ENCODE measurements around the gene GMEB1. TPM values are rescaled to one million over a fixed set of nuclear protein-coding genes. Genes with fewer than 3 reads are reported as not detected.
"Not testable (repeated sequence)": the region's sequence is repeated elsewhere in the genome, so short reads cannot be mapped to it uniquely, and the experiment has no call there.

Gene GMEB1
- polyA plus RNA-seq, 2 of the 4 experiments (the other 2 are of a cell fraction) = 5.2 to 7.1 TPM

DNA sequence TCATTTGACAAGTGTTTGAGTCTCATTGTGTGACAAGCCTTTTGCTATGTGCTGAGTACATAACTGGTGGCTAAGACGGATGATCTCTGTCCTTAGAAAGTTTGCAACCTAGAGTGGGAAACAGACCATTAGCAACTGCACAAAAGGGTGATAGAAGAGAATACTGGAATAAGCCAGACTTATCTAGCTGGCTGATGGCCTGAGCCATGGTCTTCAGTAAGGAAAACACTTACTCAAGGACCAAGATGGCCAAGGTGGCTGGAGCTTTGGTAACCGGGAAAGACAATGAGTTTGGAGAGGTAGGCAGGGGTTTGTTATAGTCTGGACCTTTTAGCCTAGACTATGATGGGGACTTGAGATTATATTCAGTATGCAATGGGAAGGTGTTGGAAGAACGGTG is 24.1 kb upstream of the GMEB1 start:
- no peaks in the 10 kb centered on the region for H3K9me3 ChIP-seq
- CTCF ChIA-PET = interaction anchor here (0.6 to 0.9 kb wide), 2 partner anchors 152 to 233 kb away, joined by 3 to 6 read pairs; no protein-coding TSS in a partner anchor
- POLR2A ChIA-PET = interaction anchor here (0.7 to 1.9 kb wide), 5 partner anchors 24 to 331 kb away, joined by 3 to 14 read pairs (median 3); partner anchors contain the start of genes GMEB1 and YTHDF2
- ATAC-seq = no peak
- H3K27ac ChIP-seq = peak overlapping the region; percentile 95 to 97; a peak in 3 of 6 replicates
- DNase-seq (ENCODE audit: low read depth in 1 of 2, low spot score in 1 of 2) = no peak
- H3K4me3 ChIP-seq = peak overlapping the region; percentile 67; the same call in 1 of the 3 replicates
- peaks cover 24% of the 10 kb centered on the region; the same call in 2 of the 3 replicates for H3K4me1 ChIP-seq
- FAIRE-seq = no peak
- WGBS (ENCODE audit: missing lambda C conversion rate) = 91% methylated on average over 3 of the region's 3 CpGs
- H3K4me2 ChIP-seq = peak overlapping the region; percentile 91
- TF ChIP-seq RFX5 (IDR thresholded peaks at IDR 0.05) (no peak), POLR2A (IDR thresholded peaks at IDR 0.05; ENCODE audit: low read length) (no peak), FOSL2 (IDR thresholded peaks at IDR 0.05) (no peak), FOSL2 (CRISPR knock-in tag; IDR thresholded peaks at IDR 0.05) (no peak), ZFP36 (IDR thresholded peaks at IDR 0.05; ENCODE audit: borderline replicate concordance, partially characterized antibody) (no peak), JUNB (IDR thresholded peaks at IDR 0.05) (no peak), MYC (IDR thresholded peaks at IDR 0.05; ENCODE audit: borderline replicate concordance, low read length) (no peak), EHF (CRISPR knock-in tag; IDR thresholded peaks at IDR 0.05) (no peak), ZSCAN20 (CRISPR knock-in tag; IDR thresholded peaks at IDR 0.05) (no peak)
- TF ChIP-seq, protein P1, sequence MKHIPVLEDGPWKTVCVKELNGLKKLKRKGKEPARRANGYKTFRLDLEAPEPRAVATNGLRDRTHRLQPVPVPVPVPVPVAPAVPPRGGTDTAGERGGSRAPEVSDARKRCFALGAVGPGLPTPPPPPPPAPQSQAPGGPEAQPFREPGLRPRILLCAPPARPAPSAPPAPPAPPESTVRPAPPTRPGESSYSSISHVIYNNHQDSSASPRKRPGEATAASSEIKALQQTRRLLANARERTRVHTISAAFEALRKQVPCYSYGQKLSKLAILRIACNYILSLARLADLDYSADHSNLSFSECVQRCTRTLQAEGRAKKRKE (CRISPR knock-in tag; IDR thresholded peaks at IDR 0.05; ENCODE audit: low read depth) = no peak
- TF ChIP-seq, protein P2, sequence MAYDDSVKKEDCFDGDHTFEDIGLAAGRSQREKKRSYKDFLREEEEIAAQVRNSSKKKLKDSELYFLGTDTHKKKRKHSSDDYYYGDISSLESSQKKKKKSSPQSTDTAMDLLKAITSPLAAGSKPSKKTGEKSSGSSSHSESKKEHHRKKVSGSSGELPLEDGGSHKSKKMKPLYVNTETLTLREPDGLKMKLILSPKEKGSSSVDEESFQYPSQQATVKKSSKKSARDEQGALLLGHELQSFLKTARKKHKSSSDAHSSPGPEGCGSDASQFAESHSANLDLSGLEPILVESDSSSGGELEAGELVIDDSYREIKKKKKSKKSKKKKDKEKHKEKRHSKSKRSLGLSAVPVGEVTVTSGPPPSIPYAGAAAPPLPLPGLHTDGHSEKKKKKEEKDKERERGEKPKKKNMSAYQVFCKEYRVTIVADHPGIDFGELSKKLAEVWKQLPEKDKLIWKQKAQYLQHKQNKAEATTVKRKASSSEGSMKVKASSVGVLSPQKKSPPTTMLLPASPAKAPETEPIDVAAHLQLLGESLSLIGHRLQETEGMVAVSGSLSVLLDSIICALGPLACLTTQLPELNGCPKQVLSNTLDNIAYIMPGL (CRISPR knock-in tag; IDR thresholded peaks at IDR 0.05; ENCODE audit: borderline replicate concordance) = no peak

DNA sequence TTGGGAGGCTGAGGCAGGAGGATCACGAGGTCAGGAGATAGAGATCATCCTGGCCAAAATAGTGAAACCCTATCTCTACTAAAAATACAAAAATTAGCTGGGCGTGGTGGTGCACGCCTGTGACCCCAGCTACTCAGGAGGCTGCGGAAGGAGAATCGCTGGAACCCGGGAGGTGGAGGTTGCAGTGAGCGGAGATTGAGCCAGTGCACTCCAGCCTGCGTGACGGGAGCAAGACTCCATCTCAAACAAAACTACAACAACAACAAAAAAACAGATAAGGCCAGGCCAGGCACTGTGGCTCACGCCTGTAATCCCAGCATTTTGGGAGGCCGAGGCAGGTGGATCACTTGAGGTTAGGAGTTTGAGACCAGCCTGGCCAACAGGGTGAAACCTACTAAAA is 23.2 kb upstream of the GMEB1 start:
- POLR2A ChIA-PET = interaction anchor here (1.8 kb wide), 1 partner anchor 23 kb away, joined by 7 read pairs; the partner anchor contains the start of gene GMEB1
- 92% methylated on average over 11 of the region's 11 CpGs for WGBS (ENCODE audit: missing lambda C conversion rate)
- not testable (repeated sequence) for H3K9me3 ChIP-seq; H3K4me3 ChIP-seq; FAIRE-seq; ATAC-seq; DNase-seq (ENCODE audit: low read depth in 1 of 2, low spot score in 1 of 2); H3K27ac ChIP-seq; H3K4me2 ChIP-seq
- H3K4me1 ChIP-seq = peaks cover 24% of the 10 kb centered on the region; the same call in 2 of the 3 replicates
- CTCF ChIA-PET = interaction anchor here (0.6 kb wide), 1 partner anchor 151 kb away, joined by 3 read pairs; no protein-coding TSS in a partner anchor

DNA sequence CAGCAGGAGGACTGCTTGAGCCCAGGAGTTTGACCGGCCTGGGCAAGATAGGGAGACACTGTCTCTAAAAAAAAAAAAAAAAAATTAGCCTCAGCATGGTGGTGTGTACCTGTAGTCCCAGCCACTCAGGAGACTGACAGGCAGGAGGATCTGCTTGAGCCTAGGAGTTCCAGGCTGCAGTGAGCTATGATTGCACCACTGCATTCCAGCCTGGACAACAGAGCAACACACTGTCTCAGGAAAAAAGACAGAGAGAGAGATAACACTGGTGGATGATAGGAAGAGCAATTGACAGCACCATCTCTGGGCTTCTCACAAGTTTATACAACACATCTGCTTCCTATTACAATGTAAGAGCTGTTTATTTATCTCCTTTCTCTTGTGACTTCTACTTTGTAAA is 22.5 kb upstream of the GMEB1 start:
- Histone ChIP-seq H3K4me3 (no peak overlapping the region), H3K27ac (no peak overlapping the region), H3K4me2 (no peak overlapping the region), H3K4me1 (peaks cover 24% of the 10 kb centered on the region; the same call in 2 of the 3 replicates), H3K9me3 (no peaks in the 10 kb centered on the region)
- WGBS (ENCODE audit: missing lambda C conversion rate) = 100% methylated on average over 1 of the region's 1 CpG
- ATAC-seq (no peak), DNase-seq (ENCODE audit: low read depth in 1 of 2, low spot score in 1 of 2) (no peak), FAIRE-seq (no peak)
- POLR2A ChIA-PET = interaction anchor here (1.8 kb wide), 1 partner anchor 22 kb away, joined by 7 read pairs; the partner anchor contains the start of gene GMEB1
- TF ChIP-seq, protein P3, sequence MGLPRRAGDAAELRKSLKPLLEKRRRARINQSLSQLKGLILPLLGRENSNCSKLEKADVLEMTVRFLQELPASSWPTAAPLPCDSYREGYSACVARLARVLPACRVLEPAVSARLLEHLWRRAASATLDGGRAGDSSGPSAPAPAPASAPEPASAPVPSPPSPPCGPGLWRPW (IDR thresholded peaks at IDR 0.05) = no peak
- TF ChIP-seq MAFK (IDR thresholded peaks at IDR 0.05; ENCODE audit: partially characterized antibody) = no peak
- no peak for TF ChIP-seq NFE2L2 (conservative IDR thresholded peaks at IDR 0.05; ENCODE audit: low read length)
- TF ChIP-seq EP300 (IDR thresholded peaks at IDR 0.05) = no peak
- TF ChIP-seq, protein P4, sequence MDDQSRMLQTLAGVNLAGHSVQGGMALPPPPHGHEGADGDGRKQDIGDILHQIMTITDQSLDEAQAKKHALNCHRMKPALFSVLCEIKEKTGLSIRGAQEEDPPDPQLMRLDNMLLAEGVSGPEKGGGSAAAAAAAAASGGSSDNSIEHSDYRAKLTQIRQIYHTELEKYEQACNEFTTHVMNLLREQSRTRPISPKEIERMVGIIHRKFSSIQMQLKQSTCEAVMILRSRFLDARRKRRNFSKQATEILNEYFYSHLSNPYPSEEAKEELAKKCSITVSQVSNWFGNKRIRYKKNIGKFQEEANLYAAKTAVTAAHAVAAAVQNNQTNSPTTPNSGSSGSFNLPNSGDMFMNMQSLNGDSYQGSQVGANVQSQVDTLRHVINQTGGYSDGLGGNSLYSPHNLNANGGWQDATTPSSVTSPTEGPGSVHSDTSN (IDR thresholded peaks at IDR 0.05) = no peak
- no peak for TF ChIP-seq NPAS2 (CRISPR knock-in tag; IDR thresholded peaks at IDR 0.05; ENCODE audit: borderline replicate concordance)
- no peak for TF ChIP-seq CBX2 (IDR thresholded peaks at IDR 0.05; ENCODE audit: borderline replicate concordance, low read depth)
- TF ChIP-seq JUN (IDR thresholded peaks at IDR 0.05) = no peak
- TF ChIP-seq, protein P5, sequence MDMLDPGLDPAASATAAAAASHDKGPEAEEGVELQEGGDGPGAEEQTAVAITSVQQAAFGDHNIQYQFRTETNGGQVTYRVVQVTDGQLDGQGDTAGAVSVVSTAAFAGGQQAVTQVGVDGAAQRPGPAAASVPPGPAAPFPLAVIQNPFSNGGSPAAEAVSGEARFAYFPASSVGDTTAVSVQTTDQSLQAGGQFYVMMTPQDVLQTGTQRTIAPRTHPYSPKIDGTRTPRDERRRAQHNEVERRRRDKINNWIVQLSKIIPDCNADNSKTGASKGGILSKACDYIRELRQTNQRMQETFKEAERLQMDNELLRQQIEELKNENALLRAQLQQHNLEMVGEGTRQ (IDR thresholded peaks at IDR 0.05) = no peak
- TF ChIP-seq, protein P6, sequence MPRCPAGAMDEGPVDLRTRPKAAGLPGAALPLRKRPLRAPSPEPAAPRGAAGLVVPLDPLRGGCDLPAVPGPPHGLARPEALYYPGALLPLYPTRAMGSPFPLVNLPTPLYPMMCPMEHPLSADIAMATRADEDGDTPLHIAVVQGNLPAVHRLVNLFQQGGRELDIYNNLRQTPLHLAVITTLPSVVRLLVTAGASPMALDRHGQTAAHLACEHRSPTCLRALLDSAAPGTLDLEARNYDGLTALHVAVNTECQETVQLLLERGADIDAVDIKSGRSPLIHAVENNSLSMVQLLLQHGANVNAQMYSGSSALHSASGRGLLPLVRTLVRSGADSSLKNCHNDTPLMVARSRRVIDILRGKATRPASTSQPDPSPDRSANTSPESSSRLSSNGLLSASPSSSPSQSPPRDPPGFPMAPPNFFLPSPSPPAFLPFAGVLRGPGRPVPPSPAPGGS (IDR thresholded peaks at IDR 0.05) = no peak
- TF ChIP-seq, protein P7, sequence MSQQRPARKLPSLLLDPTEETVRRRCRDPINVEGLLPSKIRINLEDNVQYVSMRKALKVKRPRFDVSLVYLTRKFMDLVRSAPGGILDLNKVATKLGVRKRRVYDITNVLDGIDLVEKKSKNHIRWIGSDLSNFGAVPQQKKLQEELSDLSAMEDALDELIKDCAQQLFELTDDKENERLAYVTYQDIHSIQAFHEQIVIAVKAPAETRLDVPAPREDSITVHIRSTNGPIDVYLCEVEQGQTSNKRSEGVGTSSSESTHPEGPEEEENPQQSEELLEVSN (IDR thresholded peaks at IDR 0.05; ENCODE audit: borderline replicate concordance, low read depth) = no peak
- TF ChIP-seq HOXB13 (CRISPR knock-in tag; IDR thresholded peaks at IDR 0.05; ENCODE audit: low read depth) = no peak
- CTCF ChIA-PET = no interaction called here

Measured in A549 (cell line).